Measurements from ENCODE around the gene CBX1.
A peak's percentile ranks its signal among the peaks of the same experiment; 100 is the strongest.

The CBX1 gene

DNA sequence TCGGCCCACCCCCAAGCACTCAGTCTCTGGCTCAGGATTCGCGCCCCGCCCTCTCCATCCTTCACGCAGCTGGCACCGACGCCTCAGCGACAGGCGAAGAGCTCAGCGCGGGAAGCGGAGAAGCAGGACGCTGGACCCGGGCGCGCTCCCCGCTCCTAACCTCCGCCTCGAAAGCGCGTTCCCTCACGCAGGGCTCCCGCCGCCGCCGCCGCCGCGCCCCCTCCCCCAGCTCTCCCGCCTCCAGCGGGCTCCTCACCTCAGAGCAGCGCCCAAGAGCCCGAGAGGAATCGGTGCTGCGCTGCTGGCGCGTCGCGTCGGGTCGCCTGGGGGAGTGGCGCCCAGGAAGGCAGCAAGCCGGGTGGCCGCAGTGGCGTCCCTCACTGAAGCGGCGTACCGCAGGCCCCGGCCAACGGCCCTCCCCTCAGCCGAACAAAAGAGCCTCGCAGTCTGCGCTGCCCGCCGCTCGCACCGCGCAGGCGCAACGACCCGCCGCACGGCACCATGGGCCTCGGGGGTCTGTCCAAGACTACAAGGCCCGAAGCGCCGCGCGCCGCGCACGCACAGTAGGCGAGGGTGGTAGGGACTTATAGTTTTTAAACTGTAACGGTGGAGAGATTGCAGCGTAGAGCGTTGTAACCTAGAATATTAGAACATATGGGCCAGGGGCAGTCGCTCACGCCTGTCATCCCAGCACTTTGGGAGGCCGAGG is at the start of gene CBX1:
Gene CBX1 (minus strand): TSS at position 467 of the 709 bp plus-strand sequence. CDS start 24,474 bp downstream, outside the sequence.
- peak; percentile 95 for DNase-seq (ENCODE audit: low spot score)

DNA sequence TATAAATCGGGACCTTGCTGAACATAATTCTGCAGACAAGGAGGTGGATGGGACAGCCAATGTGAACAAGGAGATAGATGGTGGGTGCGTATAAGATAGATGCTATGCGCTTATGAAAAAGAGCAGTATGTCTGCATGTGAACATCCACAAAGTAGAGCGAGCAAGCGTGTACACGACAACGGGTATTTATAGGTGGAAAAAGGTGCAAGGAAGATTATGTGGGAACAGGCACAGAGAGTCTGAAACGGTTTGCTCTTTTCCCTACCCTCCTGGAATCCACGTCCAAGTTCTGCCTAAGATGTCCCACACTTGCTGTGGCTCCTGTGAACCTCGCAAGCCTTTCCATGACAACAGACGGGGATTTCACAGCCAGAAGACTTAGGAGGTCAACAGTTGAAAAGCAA is 49.3 kb upstream of the CBX1 start:
- no peak for DNase-seq (ENCODE audit: low spot score)

DNA sequence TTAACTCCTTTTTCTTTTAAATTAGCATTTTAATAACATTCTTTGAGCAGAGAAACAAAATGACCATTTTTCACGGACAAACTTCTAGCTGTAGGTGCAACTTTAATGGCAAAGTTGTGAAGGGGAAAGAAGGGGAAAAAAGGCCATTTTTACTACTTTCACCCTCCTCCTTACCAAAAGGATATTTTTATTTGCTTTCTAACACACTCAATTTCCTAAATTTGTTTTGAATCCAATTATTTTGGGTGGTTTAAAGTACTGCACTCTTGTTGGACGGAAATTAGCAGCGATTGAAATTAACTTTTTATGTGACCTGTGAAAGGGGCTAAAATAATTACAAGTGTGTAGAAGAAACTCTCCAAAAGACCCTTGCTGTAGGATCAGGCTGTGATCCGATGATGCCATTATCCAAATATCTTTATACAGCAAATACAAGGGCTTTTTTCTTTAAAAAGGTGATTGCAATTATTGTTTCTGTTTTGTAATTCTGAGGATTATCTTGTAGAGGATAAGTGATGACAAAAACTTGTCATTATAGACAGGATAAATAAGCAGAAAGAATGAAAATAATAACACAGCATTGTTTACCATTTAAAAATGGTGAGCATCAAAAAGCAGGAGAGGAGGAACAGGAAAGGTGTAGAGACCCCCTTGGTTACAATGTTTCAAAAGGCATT is 48.6 kb upstream of the CBX1 start:
- no peak for DNase-seq (ENCODE audit: low spot score)

GRCh38 chr17:48148854-48149786 is 47.8 kb upstream of the CBX1 start:
- no peak for DNase-seq (ENCODE audit: low spot score)

DNA sequence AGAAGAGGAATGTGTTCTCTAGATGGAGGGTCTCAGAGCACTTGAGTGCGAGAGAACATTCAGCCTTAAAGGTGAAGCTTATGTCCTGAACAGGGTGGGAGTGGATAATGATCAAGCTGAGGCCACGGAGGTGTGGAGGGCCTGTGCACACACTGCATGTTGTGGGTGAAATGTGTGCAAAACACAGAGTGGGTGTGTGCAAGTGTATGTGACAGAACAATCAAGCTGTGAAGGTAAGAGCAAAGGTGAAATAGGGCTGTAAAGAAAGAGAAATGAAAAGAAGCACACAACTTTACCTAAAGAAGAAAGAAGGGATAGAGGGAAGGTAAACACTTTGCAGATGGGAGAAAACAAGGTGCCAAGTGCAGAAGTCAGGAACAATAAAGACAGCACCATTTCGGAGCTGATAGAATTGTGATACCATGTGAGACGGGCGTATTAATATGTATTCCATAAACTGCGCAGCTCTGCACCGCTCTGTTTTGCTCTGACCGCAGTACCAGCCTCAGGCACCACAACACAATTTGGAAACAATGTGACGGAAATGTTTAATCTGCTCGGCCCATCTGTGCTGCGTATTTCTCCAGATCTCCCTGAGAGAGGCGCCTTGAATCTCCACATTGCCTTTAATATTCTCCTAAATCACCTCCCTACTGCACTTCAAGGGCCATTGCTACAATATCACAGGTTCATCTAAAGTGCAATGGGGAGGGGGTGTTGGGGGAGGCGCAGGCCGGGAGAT is 46.9 kb upstream of the CBX1 start:
- DNase-seq (ENCODE audit: low spot score), result no peak

DNA sequence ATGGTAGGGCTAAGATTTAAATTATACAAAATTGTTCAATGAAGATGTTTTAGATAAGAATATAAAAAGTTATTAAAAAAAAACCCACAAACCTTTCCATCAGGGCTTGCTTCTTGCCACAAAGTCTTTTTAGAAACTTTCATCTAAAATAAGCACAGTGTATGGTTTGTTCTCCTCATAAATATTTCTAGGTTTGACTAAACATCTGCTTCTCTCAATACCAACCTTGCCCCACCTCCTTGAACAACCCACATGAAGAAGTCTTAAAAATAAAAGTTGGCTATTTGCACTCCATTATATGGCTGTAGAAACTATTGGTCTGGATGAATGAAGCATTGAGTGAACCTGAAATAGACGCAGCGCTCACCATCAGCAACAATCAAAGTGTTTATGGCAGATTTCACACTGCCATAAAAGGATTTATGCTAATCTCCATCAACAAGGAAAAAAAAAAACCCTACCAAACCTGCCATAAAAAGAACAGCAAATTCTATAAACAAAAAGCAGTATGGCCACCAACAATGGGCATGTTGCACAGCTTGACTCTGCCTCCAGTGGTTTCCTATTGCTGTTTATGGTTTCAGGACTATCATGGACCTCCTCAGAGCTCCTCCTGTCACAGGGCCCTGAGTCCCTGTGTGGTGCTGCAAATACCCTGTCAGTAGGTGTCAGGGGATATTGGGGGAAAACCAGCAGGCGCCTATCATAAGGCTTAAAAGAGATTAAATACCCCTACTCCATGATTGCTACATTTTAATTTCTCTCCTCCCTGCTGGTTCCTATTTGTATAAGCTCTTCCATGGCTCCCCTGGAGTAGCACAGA is 43.9 kb upstream of the CBX1 start:
- no peak for DNase-seq (ENCODE audit: low spot score)

GRCh38 chr17:48144231-48144630 is 43.0 kb upstream of the CBX1 start:
- no peak for DNase-seq (ENCODE audit: low spot score)

DNA sequence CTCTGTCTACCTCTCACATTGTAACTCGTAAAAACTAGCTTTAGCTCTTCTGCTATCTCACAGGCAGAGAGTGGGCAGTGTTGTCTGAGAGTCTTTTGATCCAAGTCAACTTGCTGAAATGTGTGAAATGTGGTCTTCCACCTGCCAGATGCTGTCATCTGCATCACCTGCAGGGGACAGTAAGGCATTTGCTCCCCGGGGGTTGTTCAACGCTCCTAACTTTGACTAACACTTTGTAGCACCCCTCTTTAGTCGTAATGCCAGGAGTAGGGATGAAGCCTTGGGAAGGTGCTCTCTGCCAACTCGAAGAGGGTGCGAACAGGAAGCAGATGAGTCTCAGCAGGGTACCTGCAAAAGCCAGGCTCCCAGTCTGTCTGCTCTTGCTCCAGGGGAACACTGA is 42.4 kb upstream of the CBX1 start:
- DNase-seq (ENCODE audit: low spot score), result no peak

DNA sequence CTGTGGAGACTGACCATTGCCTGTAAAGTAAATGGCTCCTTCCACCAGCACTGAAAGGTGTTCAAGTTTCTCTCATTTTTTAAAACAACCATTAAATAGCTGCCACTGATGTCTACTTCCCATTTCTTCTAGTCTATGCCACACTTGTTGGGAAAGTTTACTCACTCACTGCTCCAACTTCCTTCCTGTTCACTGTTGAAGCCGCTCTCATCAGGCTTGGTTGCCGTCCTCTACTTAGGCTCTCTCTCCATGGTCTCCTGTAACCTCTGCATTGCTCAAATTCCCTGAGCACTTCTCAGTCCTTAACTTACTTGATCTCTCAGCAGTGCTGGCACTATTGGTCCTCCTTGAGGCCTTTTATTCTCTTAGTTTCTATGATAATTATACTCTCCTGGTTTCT is 38.7 kb upstream of the CBX1 start:
- DNase-seq (ENCODE audit: low spot score), result no peak

- no peak for DNase-seq (ENCODE audit: low spot score)
Observed at GRCh38 chr17:48137656-48138055, 36.4 kb upstream of the CBX1 start.

- no peak for DNase-seq (ENCODE audit: low spot score)
Observed at GRCh38 chr17:48134912-48135480, 33.7 kb upstream of the CBX1 start.

GRCh38 chr17:48132385-48132784 is 31.1 kb upstream of the CBX1 start:
- DNase-seq (ENCODE audit: low spot score), result no peak

GRCh38 chr17:48131216-48131824 is 30.0 kb upstream of the CBX1 start:
- peak; percentile 69 for DNase-seq (ENCODE audit: low spot score)

DNA sequence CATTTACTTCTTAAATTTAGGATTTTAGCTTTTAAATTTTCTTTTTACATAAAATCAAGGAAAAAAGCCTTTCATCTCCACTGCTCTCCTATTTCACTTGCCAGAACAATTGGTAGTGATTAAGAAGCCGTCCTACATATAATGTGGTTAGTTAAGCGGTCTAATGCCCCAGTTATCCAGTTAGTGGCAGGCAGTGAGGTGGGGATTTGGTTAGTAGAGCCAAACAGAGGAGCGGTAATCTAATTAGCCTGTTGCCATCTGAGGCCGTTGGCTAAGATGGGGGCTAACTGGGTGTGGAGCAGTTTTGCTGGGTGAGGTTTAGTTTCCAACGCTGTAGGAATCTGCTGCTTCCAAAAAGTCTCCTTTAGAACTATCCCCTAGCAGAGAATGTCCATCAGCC is 28.7 kb upstream of the CBX1 start:
- DNase-seq (ENCODE audit: low spot score), result no peak

DNA sequence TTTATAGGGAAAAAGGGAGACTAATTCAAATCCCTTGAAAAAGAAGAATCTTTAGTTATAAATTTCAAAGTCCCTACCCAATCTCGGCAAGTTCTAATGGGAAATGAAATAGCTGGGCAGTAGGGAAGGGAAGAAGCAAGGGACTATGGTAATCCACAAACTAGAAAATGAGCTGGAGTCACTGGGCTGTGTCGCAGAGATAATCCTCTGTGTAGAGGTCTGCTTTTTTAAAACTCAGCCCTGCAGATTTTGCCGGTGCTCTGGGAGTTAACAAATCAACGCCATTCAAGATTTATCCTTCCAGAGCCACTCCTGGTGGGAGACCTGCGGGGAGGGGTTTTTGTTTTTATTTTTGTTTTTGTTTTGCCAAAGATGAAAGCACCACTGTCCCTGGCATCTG is 27.1 kb upstream of the CBX1 start:
- no peak for DNase-seq (ENCODE audit: low spot score)

DNA sequence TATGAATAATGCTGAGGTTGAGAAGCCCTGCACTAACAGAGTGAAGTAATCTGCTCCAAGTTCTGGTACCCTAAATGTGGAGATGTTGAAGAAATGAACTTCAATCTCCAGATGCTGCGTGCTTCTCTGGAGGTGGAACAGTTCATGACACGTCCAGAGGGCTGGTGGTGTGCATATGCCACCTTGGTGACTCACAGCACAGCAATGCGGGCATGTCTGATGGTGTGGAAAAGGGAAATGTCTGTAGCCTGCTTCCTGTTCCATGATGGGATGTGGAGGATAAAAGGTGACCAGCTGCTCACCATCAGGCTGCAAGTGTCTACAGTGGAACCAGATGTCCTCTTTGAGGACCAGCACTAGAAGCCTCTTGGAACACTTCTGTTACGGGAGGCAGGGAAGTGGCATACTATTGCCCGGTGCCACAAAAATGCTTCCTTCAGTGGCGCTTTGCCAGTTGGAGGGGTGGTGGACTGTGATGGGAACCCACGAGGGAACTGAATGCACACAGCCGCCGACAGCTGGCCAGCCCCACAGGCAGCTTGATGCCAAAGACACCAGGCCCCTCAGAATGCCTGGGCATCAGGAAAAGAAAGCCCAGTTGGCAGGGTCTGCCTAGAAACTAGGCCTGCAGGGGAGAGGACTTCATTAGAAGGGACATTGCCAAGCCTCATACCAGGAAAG is 26.2 kb upstream of the CBX1 start:
- DNase-seq (ENCODE audit: low spot score), result no peak

DNA sequence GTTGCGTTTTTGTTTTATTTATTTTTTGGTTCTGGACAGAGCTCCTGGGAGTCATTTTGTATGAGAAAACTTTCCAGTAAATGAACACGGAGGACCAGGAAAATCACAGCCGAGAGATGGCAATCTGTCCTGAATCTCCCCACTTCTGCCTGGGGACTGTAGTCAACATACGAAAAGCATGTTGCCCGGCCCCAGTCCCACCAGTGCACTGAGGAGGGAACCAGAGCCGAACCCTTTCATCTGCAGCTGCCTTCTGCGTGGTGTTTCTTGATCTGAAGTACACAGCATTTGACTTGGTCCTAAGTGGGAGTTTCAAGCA is 25.2 kb upstream of the CBX1 start:
- no peak for DNase-seq (ENCODE audit: low spot score)

DNA sequence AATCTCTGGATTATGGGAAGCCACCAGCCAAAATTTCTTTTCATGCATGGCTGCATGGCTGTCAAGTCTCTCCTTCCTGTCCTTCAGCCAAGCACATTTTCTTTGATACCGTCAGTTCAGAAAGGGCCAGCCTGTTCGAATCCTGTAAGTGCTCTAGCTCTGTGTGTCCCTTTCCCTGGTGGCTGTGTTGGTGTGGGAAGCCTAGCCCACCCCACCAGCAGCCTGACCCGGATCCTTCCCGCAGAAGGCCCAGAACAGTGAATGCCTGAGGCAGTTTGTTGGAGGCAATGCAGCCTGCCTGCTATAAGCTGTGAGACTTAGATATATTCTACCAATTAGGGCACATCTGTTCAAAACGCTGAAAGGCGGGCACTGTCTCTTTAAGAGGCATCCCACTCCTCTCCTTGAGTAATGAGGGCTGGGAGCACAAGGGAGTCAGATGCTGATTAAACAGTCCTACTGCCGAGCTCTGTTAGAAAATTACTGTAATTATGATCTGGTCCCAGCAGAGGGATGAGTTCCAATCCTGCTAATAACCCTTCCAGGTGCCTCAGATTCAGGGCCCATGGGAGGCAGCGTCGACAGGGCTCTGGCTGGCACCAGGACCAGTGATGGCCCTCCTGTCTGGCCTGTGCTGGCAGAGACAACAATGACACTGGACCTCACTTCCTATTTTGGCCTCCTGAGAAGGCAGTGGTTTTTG is 24.7 kb upstream of the CBX1 start:
- no peak for DNase-seq (ENCODE audit: low spot score)

- peak; percentile 44 for DNase-seq (ENCODE audit: low spot score)
Observed at GRCh38 chr17:48123776-48124388, 22.6 kb upstream of the CBX1 start.

Data from activated CD4-positive, alpha-beta T cell treated with anti-CD3 and anti-CD28 coated beads, Interleukin-2, Interleukin-4, amounts not matched to agents 100 ng/mL and 50 ng/mL, durations not matched to agents 16 hours and 8 hours (primary cell).